ENCODE data around the gene ACOT7.

GRCh38 chr1:6393400-6394187 lies at the start of gene ACOT7:
- TF ChIP-seq POLR2A (IDR thresholded peaks at IDR 0.05): no peak
- TF ChIP-seq CTCF (IDR thresholded peaks at IDR 0.05): no peak

Data from lower leg skin (tissue), 3 donors.